Stomach (tissue), 4 donors: ENCODE results near the gene HOXD1.

Experiments
- CTCF ChIP-seq, 7 experiments: fragments of 450-650 bp in 4 of 7; fragments of 200-600 bp in 3 of 7; sonication (generic) in 3 of 7; IDR thresholded peaks; one replicate each; pipeline ENCODE4 v1.5.1; 2016 to 2019; ENCODE audit warnings: antibody characterized with exemption in 7 of 7, control low read depth in 2 of 7, mild to moderate bottlenecking in 1 of 7
- EP300 ChIP-seq: sonication (generic); formaldehyde crosslinking; IDR thresholded peaks from one replicate; pipeline ENCODE4 v1.6.1; 2017; ENCODE audit warnings: antibody characterized with exemption

DNA sequence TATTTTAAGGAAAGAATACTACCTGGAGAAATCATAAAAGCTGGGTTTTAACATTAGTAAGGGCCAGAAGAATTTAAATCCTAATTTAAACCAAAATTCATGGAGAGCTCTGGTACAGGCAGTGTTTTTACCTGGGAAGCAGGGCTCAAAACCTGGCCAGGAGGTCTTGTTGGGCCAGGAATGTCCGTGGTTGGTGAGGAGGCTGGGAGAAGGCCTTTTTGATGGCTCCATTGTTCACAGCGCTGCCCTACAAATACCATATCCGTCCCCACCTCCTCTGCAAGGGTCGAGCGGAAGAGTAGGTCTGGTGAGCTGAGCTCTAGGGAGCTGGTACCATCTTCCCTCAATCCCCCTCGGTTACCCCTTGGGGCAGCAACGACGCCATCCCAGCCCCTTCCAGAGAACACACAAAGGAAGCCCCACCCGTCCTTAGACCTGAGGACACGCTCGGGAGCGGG, 10.9 kb upstream of the HOXD1 start:
- TF ChIP-seq CTCF (IDR thresholded peaks at IDR 0.05), result no peak
- TF ChIP-seq EP300, result no peak
